Measurements from ENCODE around the gene TICRR. TPM values are rescaled to one million over a fixed set of nuclear protein-coding genes. Genes with fewer than 3 reads are reported as not detected.
A peak's percentile ranks its signal among the peaks of the same experiment; 100 is the strongest.

Gene TICRR
- total RNA-seq, 1 donor from 2014 or later, result 0.47 TPM

DNA sequence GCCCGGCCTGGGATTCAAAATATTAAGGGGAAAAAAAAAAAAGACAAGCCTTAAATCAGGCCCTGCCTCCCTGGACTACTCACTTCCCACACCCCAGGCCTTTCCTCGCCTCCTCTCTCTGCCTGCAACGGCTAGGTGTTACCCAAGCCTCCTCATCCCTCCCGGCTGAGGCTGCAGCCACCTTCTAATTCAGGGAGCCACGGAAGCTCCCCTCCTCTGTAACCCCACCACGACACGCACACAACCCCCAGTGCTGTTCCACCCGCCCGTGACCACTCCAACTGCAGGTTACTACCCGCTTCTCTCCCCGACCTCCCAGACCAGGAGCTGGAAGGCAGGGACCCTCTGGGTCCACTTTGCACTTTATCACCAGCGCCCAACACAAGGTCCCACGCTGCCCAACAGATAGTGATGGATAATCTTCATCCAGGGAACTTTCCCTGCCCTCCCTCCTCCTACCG, 79.1 kb downstream of the TICRR start:
- DNase-seq (ENCODE audit: low spot score), result no peak

DNA sequence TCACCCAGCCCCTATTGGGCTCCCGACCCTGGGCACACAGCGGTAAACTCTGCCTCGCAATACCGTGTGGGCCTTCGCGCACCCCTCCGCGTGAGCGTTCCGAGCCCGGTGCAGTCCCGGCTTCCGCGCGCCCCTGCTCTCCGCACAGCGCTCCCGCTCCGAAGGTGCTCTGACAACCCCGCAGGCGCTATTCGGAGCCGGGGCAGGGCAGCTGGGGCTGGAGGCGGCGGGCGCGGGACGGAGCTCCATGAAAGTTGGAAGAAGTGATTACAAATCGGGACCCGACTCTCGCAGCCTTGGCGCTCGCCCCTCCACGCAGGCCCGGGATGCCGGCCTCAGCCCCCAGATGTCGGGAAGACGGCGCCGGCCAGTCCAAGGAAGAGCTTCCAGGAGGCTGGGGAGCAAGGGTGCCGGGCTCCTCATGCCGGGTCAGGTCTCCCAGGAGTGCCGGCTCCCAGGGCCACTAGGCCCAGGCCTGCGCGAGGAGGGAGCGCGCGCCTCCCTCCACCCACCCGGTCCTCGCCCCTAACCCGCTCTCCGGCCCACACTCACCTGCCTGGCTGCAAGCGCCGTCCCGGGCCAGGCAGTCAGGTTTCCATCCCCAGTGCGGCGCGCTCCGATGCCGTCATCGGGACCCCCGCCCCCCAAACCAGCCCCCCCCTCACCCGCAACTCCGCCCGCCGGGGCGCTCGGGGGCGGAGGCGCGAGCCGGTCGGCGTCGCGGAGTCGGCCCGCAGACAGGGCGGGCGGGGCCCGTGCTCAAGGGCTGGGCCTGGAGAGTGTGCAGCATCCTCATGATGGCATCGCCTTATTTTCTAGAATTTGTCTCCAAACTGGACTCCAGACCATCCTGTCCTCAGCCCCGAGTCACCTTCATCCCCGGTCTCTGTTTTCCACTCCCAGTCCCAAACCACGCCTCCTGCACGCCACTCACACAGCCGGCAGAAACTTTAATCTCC, 79.9 kb downstream of the TICRR start, which contains the start of gene KIF7:
TSS of gene KIF7 (minus strand) at position 621 of the 959 bp plus-strand sequence. CDS start 2,537 bp downstream, outside the sequence.
- no peak for DNase-seq (ENCODE audit: low spot score)

DNA sequence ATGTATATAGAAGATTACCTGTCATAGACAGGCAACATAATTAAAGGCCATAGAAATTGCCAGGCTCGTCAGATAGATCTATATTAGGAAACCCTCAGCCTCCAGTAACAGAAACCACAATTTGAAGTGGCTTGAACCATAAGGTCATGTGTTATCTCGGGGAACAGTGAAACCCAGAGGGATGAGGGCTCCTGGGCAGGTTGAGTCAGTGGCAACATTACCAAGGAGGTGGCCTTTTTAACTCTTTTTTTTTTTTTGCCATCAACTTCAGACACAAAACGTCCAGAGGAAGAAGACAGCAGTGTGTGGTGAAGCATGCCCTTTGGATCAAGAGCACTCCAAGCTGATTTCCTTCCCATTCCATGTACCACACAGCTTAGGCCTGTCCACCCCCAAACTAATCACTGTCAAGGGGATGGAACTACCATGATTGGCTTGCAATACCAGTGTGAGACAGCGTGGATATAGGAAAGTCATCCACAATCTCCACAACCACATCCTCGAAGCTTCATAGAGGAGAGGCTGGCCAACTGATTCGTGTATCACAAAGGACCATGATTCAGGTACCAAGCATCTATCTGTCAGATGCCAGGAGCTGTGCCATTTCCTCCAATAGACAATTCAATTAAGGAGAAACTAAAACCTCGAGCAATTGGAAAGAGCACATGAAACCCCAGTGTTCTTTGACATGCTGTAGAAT, 81.0 kb downstream of the TICRR start:
- DNase-seq (ENCODE audit: low spot score), result no peak

DNA sequence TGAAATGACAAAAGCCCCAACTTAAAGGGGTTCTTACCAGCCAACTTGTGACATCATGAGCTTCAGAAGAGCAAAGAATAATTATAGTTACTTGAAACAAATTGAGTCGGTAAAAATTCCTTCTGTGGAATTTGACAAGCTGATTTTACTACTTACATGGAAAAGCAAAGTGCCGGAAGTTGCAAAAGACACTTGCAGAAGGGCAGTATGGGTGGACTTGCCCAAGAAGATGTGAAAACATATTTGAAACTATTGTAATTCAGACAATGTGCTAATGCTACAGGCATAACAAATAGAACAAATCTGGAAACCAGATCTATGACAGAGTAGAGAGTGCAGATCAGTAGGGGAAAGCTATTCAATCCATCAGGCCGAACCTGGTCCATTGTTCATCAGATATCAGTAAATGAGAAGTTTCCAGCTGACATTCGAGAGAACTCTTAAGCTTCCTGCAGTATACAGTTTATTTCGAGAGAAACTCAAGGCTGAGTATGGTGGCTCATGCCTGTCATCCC, 82.5 kb downstream of the TICRR start:
- DNase-seq (ENCODE audit: low spot score), result no peak

DNA sequence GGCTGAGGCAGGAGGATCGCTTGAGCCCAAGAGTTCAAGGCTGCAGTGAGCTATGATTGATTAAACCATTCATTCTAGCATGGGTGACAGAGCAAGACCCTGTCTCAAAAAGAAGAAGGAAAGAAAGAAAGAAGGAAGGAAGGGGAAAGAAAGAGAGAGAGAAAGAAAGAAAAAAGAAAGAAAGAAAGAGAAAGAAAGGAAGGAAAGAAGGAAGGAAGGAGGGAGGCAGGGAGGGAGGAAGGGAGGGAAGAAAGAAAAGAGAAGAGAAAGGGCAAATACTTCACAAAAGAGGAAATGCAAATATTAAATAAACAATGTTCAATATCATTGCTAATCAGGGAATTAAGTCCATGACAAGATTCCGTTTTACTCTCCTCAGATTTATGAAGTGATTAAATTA, 84.0 kb downstream of the TICRR start:
- no peak for DNase-seq (ENCODE audit: low spot score)

DNA sequence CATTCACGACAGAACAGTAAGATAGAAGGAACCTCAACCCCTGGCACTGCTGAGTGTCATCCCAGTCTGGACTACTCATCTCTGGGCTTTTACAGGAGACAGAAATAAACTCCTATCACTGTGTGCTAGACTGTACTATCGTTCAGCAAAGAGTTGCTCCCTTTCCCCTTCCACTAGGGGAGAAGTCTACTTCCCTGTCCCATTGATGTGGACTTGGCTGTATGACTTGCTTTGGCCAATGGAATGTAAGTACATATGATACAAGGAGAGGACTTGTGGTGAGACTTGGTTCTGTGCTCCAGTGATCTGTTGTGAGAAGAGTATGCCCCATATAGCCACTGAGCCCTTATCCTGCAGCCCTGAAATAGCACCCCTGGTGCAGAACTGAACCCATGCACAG, 85.3 kb downstream of the TICRR start:
- DNase-seq (ENCODE audit: low spot score), result no peak

DNA sequence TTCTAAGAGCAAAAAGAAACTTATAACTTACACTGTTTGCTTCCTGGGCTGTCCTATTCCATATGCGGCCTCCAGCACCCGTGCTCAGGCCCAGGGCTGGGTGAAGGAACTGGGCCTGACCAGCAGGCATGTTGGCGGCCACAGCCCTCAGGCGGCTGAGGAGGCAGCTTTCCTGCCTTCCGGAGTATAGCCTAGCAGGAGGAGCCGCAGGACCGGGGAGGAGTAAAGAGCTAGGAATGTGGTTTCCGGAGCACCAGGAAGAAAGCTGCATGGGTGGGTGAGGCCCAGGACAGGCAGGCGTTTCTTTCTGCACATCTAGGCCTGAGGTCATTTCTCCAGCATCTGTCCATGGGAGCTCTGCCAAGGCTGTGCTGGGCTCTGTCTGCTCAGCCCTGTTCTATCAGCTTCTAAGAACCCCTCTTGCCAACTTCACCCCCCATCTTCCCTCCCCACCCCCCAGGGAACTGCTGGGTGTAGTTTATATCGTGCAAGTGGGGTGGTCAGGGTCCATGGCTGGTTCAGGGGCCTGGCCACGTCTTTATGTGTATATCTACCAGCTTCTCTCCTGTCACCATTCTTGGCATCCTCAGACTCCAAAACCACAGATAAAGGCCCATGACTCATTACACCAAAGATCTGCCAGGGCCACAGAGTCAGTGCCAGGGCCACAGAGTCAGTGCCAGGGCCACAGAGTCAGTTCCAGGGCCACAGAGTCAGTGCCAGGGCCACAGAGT, 87.8 kb downstream of the TICRR start:
- DNase-seq (ENCODE audit: low spot score), result peak; percentile 87

DNA sequence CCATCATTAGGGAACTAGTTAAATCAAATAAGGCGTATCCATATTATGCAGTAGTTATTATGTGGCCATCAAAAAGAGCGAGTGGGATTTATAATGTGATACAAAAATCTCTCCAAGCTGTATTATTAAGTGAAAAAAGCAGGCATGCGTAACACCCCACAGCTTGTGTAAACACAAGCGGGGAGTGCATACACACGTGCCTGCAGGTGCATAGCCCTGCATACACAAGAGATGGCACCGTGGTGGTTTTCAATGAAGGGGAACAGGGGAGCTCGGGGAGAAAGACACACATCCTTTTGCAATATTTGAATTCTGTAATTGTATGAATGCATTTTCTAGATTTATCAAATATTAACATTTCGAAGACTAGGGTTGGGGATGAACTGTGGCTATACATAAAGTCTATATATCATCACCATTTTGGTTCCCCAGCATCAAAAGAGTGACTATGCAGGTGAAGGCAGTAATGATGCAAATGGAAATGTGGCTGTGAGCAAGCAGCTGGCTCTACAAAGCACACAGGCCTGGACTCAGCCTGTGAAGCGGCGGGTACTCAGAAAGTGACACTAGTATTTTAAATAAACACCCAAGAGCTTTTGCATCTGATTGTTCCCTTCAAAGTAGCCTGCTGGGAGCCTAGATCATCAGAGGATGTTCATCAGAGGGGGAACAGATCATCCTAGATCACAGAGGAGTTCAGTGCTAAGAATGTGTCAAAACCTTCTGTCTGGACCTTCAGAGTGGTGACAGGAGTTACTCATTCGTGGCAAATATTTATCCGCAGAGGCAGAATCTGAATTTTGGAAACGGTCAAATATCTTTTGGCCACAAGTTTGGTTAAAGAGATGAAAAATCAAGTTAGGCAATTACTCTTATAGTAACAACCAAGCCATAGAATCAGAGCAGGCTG, 89.4 kb downstream of the TICRR start:
- no peak for DNase-seq (ENCODE audit: low spot score)

DNA sequence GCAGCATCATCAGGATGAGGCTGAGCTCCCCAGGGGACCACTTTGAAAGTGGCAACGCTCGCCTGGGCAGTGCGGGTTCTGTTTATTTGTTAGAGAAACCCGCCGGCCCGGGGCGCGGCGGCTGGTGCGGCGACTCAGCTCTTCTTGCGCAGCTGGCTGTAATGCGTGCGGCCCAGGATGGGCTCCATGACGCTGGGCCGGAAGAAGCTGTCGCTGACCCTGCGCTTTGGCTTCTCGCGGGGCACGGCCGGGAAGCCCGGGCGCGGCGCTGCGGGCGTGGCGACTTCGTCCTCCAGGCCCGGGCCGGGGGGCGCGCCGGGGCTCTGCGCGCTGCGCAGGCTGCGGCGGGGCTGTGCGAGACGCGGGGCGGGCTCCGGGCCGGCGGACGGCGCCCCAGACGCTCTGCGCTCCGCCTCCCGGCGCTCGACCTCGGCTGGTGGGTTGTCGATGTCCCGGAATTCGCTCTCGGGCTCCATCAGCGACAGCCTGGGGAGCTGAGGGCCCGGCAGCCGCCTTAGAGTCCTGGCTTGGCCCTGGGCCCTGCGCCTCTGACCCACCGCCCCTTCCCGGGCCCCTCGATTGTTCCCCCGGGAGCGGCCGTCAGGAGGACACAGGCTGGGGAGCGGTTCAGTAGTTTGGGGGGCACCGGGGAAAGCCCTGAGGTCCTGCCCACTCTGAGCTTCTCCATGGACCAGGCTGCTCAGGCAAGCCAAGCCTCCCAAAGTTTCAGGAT, 90.3 kb downstream of the TICRR start:
- DNase-seq (ENCODE audit: low spot score), result peak; percentile 60

DNA sequence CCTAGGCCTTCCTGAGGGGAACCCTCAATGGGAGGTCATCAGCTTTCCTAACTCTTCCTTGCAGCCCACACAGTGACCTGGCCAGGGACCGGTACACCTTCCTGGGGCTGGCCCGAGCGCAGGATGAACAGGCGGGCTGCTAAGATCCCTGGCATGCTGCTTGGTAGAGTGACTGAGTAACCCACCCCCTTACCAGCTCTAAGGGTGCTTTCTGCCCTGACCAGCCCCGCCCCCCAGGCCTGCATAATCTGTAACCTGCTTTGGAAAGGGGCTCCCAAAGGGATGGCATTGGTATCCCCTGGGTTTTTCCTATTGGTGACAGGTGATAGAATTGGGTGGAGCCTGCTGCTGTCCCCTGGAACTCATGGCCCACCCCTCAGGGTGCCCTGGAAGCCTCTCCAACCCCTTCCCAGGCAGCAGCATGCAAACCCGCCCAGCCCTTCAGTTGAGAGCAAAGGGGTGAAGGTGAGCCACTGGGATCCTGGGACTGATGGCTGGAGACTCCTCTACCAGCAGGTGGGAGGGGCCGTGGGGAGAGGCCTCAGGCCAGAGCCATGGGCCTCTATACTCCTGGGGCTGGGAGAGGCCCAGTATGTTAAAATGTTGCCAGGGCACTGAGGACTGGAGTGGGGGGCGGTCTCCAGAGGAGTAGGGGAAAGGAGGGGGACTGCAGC, 91.1 kb downstream of the TICRR start:
- no peak for DNase-seq (ENCODE audit: low spot score)

DNA sequence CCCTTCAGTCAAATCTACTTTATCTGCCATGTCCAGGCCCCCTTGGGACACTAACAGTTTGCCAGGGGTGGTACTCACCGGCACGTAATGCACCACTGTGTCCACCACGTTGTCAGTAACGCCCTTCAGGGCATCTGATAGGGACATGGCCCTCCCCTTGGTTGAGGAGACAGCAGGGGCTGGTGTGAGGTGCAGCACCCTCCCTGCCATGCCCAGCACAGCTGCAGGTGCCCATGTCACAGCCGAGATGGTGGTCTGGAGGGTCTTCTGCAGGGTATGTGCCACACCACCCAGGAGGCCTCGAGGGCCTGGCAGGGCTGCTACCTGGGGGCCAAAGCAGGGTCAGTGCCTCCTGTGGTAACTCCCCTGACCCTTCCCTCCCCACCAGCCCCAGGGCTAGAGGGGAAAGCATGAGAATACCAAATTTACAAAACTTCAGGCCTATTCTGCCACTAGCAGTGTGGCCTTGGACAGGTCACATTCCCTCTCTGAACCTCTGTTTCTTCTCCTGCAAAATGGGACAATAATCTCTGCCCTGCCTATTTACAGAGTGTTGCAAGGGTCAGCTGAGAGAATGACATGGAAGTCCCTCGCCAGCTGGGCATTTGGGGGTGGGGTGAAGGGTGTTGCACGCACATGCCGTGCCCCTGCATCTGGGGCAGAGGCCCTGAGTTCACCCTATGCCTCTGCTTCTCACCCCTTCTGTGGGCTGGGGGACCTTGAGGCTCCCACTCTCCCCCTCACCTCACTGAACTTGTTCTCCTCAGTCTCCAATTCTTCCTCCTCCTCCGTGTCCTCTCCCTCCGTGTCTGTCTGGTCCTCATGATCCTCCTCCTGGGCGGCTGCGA, 91.8 kb downstream of the TICRR start:
- DNase-seq (ENCODE audit: low spot score), result no peak

DNA sequence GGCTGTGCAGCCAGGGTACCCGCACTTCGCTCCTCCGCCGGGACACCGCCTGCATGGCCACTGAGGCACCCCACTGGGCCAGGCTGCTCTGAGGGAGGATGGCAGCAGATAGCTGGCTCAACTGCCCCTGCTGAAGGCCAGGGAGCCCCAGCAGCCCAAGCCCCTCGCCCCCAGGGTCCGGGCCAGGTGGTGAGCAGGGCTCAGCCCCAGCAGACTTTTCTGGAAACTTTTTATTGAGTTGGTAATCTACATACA, 92.4 kb downstream of the TICRR start:
- no peak for DNase-seq (ENCODE audit: low spot score)

DNA sequence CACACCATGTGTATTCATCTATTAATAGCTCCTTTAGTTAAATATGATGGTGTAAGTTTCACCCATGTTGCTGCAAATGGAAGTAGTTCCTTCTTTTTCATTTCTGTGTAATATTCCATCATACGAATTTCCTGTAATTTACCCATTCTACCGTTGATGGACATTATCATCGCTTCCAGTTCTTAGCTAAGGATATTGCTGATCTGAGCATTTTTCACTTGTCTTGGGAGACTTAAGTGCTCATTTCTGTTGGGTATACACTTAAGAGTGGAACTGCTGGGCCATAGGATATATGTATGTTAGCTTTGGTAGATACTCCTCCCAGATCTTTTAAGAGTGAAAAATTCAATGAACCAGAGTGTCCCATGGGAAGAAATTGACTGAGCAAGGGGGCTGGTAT, 92.9 kb downstream of the TICRR start:
- DNase-seq (ENCODE audit: low spot score), result no peak

DNA sequence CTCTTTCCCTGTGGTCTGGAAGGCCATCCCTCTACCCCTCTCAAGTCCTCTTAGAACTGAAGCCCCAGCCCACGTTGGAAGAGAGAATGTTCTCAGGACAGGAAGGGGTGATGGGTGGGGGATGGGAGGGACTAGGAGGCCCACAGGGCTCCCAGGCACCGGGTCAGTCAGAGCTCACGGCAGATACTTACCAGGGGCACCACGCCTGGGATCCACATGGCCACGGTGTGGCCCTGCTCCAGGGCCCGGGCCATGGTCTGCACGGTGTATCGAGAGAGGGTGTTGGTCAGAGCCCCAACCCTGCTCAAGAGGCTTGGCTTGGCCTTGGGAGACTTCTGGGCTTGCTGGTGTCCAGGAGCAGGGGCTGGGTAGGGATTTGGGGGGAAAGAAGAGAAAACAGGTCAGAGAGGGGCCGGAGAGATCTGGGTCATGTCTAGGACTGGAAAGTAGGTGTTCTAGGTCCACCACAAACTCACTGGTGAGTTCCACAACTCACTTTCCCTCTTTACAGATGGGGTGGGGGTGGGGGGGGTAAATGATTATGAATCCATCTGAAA, 94.1 kb downstream of the TICRR start:
- no peak for DNase-seq (ENCODE audit: low spot score)

DNA sequence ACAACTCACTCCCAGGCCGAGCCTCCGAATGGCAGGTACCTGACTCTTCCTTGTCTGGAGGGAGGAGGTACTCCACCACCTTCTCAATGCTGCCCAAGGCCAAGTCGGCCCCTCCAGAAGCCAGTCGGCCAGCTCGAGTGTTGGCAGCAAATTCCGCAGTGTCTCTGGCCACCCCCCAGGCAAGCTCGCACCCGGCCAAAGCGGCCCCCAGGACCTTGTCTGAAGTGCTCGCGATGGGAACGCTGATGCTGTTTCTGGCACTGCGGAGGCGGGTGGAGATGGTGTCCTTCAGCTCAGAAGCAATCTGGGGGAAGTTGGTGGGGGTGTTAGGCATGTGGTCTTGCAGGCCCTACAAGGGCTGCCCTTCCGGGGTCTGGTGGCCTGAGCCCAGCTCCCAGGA, 94.7 kb downstream of the TICRR start:
- no peak for DNase-seq (ENCODE audit: low spot score)

DNA sequence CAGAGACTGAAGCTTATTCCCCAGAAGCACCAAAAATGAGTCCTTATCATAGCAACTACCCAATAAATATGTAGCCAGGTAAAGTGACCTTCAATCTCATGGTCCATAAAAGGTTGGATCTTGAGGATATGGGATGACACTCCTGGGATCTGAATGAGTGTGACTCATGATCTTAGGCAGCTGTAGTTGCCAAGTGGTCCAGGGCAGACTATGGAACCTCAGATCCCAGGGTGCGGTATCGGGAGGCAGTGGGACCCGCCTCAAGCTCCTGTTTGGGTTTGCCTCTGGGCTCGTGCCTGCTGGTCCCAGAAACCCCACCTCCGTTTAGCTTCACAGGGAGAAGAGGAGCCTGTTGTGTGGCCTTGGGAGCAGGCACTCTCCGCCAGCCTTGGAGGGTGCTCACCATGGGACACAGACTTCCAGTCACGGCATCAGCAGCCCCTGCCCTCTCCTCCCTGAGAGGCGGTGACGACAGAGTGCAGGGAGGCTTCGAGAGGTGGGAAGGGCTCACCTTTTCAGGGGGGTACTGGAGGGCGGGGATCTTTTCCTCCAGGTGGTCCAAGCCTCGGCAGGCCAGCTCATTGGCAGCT, 95.8 kb downstream of the TICRR start:
- no peak for DNase-seq (ENCODE audit: low spot score)

DNA sequence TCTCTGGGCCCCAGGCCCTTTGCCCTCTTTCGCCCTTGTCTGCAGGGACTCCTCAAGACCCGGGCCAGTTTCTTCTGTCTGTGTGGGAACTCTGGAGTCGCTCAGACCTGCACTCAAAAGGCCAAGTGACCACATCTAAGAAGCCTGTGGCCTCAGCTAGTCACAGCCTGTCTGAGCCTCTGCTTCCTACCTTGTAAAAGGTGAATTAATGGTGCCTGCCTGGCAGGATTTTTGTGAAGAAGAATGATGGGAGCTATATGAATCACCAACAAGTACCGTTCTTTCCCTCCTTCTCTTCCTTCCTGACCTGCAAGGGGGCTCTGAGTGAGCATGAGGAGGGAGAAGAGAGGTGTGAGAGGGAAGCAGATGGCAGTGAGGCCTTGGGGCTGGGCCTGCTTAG, 96.4 kb downstream of the TICRR start:
- no peak for DNase-seq (ENCODE audit: low spot score)

All from ureter (tissue), 1 donor.